Spleen (tissue), 7 donors: ENCODE data around the gene RAB11FIP5.

Source experiments
- POLR2A ChIP-seq, 3 donors: fragments of 450-650 bp; IDR thresholded peaks; one replicate each; pipeline ENCODE4 v1.5.1; 2017; ENCODE audit warnings: antibody characterized with exemption in 3 of 3, mild to moderate bottlenecking in 1 of 3
- POLR2AphosphoS5 ChIP-seq, 3 donors: sonication (generic); formaldehyde crosslinking; IDR thresholded peaks; one replicate each; pipeline ENCODE4 v1.5.1; 2017; ENCODE audit warnings: antibody characterized with exemption in 3 of 3
- TF ChIP-seq, protein P1 (sequence below), 11 experiments: fragments of 200-600 bp in 7 of 11; fragments of 450-650 bp in 4 of 11; sonication (generic) in 4 of 11; IDR thresholded peaks in 8 of 11; conservative IDR thresholded peaks in 3 of 11; 1 replicate in 7 of 11; 2 replicates in 4 of 11; pipeline versions ENCODE4 v1.4.0 to v1.8.0; 2016 to 2021; ENCODE audit warnings: antibody characterized with exemption in 11 of 11, inconsistent platforms in 4 of 11, mild to moderate bottlenecking in 1 of 11
- donor health status: DM: no; HTN: no; CAD: no; lungs with moderate emphysema.
- donor health status: DM: no; HTN: no; CAD: no.
- donor health status: DM: no; HTN: no; CAD: no.

DNA sequence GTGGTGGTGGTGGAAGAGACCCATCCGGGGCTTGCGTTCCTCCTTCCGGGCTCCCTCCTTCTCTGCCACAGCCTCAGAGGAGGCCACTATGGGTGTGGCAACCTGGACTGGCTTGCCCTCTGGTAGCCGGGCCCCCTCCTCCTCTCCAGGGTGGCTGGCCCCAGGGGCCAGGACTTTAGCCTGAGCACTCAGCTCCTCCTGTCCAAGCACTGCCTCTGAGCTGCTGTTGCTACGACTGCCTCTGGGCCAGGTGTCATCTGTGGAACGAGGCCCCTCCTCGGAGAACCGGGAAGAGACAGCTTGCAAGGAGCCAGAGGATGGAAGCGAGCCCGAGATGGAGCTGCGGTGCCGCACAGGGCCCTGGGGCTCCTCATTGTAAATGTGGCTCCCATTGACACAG lies 24.5 kb downstream of the RAB11FIP5 start:
- TF ChIP-seq, protein P1, sequence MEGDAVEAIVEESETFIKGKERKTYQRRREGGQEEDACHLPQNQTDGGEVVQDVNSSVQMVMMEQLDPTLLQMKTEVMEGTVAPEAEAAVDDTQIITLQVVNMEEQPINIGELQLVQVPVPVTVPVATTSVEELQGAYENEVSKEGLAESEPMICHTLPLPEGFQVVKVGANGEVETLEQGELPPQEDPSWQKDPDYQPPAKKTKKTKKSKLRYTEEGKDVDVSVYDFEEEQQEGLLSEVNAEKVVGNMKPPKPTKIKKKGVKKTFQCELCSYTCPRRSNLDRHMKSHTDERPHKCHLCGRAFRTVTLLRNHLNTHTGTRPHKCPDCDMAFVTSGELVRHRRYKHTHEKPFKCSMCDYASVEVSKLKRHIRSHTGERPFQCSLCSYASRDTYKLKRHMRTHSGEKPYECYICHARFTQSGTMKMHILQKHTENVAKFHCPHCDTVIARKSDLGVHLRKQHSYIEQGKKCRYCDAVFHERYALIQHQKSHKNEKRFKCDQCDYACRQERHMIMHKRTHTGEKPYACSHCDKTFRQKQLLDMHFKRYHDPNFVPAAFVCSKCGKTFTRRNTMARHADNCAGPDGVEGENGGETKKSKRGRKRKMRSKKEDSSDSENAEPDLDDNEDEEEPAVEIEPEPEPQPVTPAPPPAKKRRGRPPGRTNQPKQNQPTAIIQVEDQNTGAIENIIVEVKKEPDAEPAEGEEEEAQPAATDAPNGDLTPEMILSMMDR (IDR thresholded peaks at IDR 0.05 in 8 of 11, conservative IDR thresholded peaks at IDR 0.05 in 3 of 11): no peak
- no peak for TF ChIP-seq POLR2A (IDR thresholded peaks at IDR 0.05)
- TF ChIP-seq POLR2AphosphoS5 (IDR thresholded peaks at IDR 0.05): no peak
